Osteoblast (primary cell): ENCODE results near the gene IL10RB. TPM values are rescaled to one million over a fixed set of nuclear protein-coding genes. Genes with fewer than 3 reads are reported as not detected.

ENCODE experiments used
- DNase-seq: peaks from one replicate; pipeline ENCODE4 v3.0.0; 2011; ENCODE audit warnings: low spot score, mixed read lengths; ENCODE audit not compliant: insufficient read length; ENCODE audit errors: missing footprints
- H2AFZ ChIP-seq: 2 replicates; pipeline ENCODE4 v1.6.0; 2011; ENCODE audit warnings: mild to moderate bottlenecking, low read length
- H3K27ac ChIP-seq: 2 replicates; pipeline ENCODE4 v1.5.1; 2011; ENCODE audit warnings: mild to moderate bottlenecking, low read depth, low read length, moderate library complexity
- H3K27me3 ChIP-seq: 2 replicates; pipeline ENCODE4 v1.6.0; 2012; ENCODE audit warnings: mild to moderate bottlenecking, control low read depth, inconsistent platforms, low read length, moderate library complexity; ENCODE audit not compliant: insufficient read depth
- H3K36me3 ChIP-seq: 2 replicates; pipeline ENCODE4 v1.5.1; 2011; ENCODE audit warnings: mild to moderate bottlenecking, low read length, control low read depth, moderate library complexity; ENCODE audit not compliant: insufficient read depth
- H3K4me1 ChIP-seq: 2 replicates; pipeline ENCODE4 v1.5.1; 2011; ENCODE audit warnings: mild to moderate bottlenecking, low read length, control low read depth, moderate library complexity; ENCODE audit not compliant: insufficient read depth
- H3K4me2 ChIP-seq: 2 replicates; pipeline ENCODE4 v1.6.0; 2011; ENCODE audit warnings: mild to moderate bottlenecking, low read length; ENCODE audit not compliant: insufficient read depth
- H3K4me3 ChIP-seq: fragments of 200-600 bp; sonication (generic); 3 replicates; pipeline ENCODE4 v1.5.1; 2012; ENCODE audit warnings: mild to moderate bottlenecking, low read length, inconsistent platforms; ENCODE audit not compliant: insufficient read depth
- H3K79me2 ChIP-seq: 2 replicates; pipeline ENCODE4 v1.6.0; 2012; ENCODE audit warnings: mild to moderate bottlenecking, low read length, control low read depth, inconsistent platforms; ENCODE audit not compliant: insufficient read depth
- H3K9me3 ChIP-seq: 2 replicates; pipeline ENCODE4 v1.5.1; 2011; ENCODE audit warnings: low read depth, low read length, control low read depth
- H4K20me1 ChIP-seq: 2 replicates; pipeline ENCODE4 v1.6.0; 2012; ENCODE audit warnings: mild to moderate bottlenecking, low read length, control low read depth; ENCODE audit not compliant: insufficient read depth
- CTCF ChIP-seq: IDR thresholded peaks from 2 replicates; pipeline ENCODE4 v1.5.1; 2011; ENCODE audit warnings: mild to moderate bottlenecking, low read depth, low read length, moderate library complexity; ENCODE audit errors: extremely low read depth
- total RNA-seq: library from RNA; depleted of rRNA; stranded (reverse); fragments of >200 nt; gene quantifications from 2 replicates; pipeline ENCODE4 v1.2.3, GENCODE V29; 2012

The IL10RB gene
- total RNA-seq, 1 donor: 44.9 TPM

GRCh38 chr21:33264561-33264960 is 1.6 kb upstream of the IL10RB start:
- H3K36me3 ChIP-seq: peaks cover 15% of the 10 kb centered on the region
- H3K9me3 ChIP-seq: no peaks in the 10 kb centered on the region
- H2AFZ ChIP-seq: no peak overlapping the region

GRCh38 chr21:33265664-33266049 is 510 bp upstream of the IL10RB start:
- Histone ChIP-seq H3K4me2 (peak overlapping the region; percentile 99), H2AFZ (peak overlapping the region; percentile 92), H3K4me3 (peak overlapping the region; percentile 92), H3K27me3 (no peaks in the 10 kb centered on the region), H4K20me1 (no peaks in the 10 kb centered on the region), H3K4me1 (peaks cover 15% of the 10 kb centered on the region), H3K36me3 (peaks cover 18% of the 10 kb centered on the region), H3K27ac (peak overlapping the region; percentile 41), H3K9me3 (no peaks in the 10 kb centered on the region), H3K79me2 (peaks cover 22% of the 10 kb centered on the region)
- DNase-seq: no peak
- TF ChIP-seq CTCF: no peak

More at GRCh38 chr21:33264561-33264960, 1.6 kb upstream of the IL10RB start:
- Histone ChIP-seq H3K4me1 (peaks cover 18% of the 10 kb centered on the region), H3K79me2 (peaks cover 22% of the 10 kb centered on the region), H3K27ac (no peak overlapping the region), H3K4me3 (no peak overlapping the region), H3K4me2 (no peak overlapping the region), H4K20me1 (no peaks in the 10 kb centered on the region), H3K27me3 (no peaks in the 10 kb centered on the region)
- no peak for DNase-seq
- TF ChIP-seq CTCF: no peak

GRCh38 chr21:33266789-33267135 is 595 bp downstream of the IL10RB start:
- H4K20me1 ChIP-seq: no peaks in the 10 kb centered on the region
- peak overlapping the region; percentile 81 for H2AFZ ChIP-seq
- no peaks in the 10 kb centered on the region for H3K27me3 ChIP-seq
- H3K4me2 ChIP-seq: peak overlapping the region; percentile 99
- H3K9me3 ChIP-seq: no peaks in the 10 kb centered on the region
- peaks cover 22% of the 10 kb centered on the region for H3K79me2 ChIP-seq
- peak overlapping the region; percentile 92 for H3K4me3 ChIP-seq
- peaks cover 12% of the 10 kb centered on the region for H3K4me1 ChIP-seq
- no peak for DNase-seq
- H3K27ac ChIP-seq: peak overlapping the region; percentile 71
- peaks cover 25% of the 10 kb centered on the region for H3K36me3 ChIP-seq
- TF ChIP-seq CTCF: no peak

- Histone ChIP-seq H4K20me1 (no peaks in the 10 kb centered on the region), H3K79me2 (peaks cover 22% of the 10 kb centered on the region), H3K27ac (peak overlapping the region; percentile 71), H3K4me3 (peak overlapping the region; percentile 92), H3K9me3 (no peaks in the 10 kb centered on the region), H3K36me3 (peaks cover 25% of the 10 kb centered on the region), H3K4me2 (peak overlapping the region; percentile 99), H2AFZ (peak overlapping the region; percentile 81), H3K27me3 (no peaks in the 10 kb centered on the region), H3K4me1 (peaks cover 12% of the 10 kb centered on the region)
- no peak for DNase-seq
- TF ChIP-seq CTCF: no peak
Observed at GRCh38 chr21:33267250-33267649, 1.1 kb downstream of the IL10RB start.
